GM21737 (cell line): ENCODE data around the gene DAPP1.
A peak's percentile ranks its signal among the peaks of the same experiment; 100 is the strongest.
"Not testable (repeated sequence)": the region's sequence is repeated elsewhere in the genome, so short reads cannot be mapped to it uniquely, and the experiment has no call there.

ENCODE experiments used
- ATAC-seq: cut with Tn5 transposase; IDR thresholded peaks from one replicate; pipeline ENCODE4 v1.9.1; 2021; ENCODE audit warnings: mild to moderate bottlenecking, moderate library complexity; ENCODE audit not compliant: unreplicated experiment

DAPP1 gene

DNA sequence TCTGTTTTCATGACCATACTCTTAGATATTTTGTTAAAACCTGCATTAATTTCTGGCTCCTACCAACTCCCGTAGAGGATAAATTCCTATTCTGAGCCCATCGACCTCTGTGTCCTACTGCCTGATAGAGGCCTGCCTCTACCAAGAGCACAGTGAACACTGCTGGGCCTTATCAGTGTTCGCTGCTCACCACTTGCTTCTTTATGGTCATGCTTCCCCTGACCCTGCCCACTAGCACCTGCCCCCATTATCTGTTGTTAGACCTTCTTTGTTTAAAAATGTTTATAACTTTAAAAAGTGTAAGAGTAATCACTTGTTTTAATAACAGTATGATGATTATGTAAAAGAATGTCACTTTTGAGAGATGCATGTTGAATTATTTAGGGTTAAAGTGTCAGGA is 6.1 kb downstream of the DAPP1 start:
- ATAC-seq, result no peak

DNA sequence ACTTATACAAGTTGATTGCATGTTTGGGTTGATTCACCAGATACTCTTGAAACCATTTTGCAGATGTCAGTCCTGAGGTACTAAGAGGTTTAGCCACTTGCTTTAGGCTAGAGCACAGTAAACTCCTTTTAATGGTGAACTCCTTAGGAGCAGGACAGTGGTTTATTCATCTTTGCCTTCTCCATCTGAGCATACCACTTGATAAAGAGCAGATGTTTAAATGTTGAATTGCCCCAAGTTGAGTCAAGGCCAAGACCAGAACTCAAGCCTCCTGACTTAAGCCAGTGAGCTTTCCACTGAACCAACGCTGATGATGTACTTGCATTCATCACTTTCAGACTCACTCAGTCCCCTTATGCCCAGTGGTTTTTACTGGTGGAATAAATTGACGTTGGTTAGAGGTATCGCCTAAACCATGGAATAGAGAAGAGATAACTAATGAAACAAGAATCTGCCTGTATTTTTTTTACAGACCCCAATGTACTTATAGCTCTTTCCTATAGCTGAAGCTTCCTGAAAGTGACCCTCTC is 7.5 kb downstream of the DAPP1 start:
- ATAC-seq, result no peak

DNA sequence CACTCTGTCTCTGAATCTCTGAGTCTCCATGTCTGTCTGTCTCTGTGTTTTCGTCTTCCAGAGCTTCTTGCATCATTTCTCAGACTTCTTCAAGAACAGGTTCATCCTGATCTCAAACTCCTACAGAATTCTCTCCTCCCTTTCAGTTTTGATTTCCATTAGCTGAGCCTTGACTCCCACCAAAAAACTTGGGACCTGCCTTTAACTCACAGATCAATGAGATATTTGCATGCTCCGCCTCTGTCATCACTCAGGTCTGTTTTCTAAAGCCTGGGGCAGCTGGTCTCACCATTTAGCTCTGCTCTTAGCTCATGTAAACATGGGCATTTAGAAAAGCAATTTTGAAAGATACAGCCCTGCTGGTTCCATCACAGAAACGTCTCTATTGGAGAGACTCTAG is 8.6 kb downstream of the DAPP1 start:
- no peak for ATAC-seq

DNA sequence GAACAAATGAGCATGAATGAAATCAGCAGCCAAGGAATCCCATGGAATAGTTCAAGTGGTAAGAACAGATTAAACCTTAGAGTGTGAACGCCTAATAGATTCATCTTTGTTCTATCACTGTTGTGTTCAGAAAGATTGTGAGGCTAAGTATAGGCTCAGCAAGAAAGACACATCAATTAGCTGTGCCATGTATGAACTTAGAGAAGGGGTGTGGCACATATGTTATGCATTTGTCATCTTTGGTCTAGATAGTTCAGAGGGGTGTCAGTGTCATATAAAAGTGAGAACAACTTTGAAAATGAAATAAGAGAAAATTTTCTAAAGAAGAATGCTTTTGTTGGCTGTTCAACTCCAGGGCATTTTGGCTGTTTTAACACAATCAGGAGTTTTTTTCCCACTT is 9.4 kb downstream of the DAPP1 start:
- ATAC-seq, result no peak

DNA sequence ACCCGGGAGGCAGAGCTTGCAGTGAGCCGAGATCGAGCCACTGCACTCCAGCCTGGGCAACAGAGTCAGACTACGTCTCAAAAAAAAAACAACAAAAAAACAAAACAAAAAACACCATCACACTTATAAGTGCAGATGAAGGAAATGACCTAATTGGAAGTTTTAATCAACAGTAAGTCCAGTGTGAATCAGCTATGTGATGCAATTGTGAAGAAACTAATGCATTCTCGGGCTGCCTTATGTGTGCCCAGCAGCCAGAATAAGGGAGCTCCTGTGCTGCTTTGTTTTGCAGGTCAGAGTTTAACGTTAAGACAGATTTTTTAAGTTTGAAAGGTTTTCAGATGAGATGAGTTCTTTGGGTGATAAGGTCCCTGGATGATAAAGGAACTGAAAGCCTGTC is 10.8 kb downstream of the DAPP1 start:
- no peak for ATAC-seq

DNA sequence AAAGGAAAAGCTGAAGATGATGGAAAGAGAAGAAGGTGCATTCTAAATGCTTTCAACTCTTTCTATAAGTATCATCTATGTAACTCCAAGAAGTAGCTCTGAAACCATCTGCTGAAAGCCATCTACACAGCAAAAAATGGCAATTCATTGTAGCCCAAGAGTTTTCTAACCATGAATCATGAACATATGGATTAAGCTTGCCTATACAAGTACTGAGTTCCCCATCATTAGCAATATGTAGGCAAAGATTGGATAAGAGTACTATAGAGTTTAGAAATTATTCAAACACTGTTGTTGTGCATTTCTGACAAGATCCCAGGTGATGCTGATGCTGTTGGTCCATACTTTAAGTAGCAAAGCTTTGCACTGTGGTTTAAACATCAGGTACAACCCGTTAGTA is 11.2 kb downstream of the DAPP1 start:
- no peak for ATAC-seq

DNA sequence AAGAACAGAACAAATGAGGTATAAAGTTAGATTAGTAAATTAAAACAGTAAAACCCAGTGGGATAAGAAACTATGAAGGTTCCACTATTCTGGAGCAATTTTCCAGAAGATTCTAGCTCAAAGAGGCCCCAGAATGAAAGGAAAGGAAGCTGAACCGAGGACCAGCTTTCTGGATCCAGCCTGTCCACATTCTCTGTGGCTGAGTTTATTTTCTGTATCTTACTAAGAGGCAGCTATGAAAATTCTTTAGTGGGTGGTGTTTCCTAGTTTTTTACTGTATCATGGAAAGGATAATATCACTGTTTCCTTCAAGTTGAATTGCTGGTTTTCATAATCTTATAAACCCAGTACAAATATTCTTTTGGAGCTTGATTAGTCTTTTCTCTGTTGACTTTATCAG is 11.8 kb downstream of the DAPP1 start:
- ATAC-seq, result no peak

DNA sequence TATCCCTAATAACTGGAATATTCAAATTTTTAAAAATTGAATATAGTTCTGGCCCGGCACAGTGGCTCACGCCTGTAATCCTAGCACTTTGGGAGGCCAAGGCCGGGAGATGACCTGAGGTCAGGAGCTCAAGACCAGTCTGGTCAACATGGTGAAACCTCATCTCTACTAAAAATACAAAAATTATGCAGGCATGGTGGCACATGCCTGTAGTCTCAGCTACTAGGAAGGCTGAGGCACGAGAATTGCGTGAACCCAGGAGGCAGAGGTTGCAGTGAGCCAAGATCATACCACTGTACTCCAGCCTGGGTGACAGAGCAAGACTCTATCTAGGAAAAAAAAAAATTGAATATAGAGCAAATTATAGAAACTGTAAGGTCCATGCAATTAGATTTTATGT is 13.4 kb downstream of the DAPP1 start:
- ATAC-seq, result not testable (repeated sequence)

DNA sequence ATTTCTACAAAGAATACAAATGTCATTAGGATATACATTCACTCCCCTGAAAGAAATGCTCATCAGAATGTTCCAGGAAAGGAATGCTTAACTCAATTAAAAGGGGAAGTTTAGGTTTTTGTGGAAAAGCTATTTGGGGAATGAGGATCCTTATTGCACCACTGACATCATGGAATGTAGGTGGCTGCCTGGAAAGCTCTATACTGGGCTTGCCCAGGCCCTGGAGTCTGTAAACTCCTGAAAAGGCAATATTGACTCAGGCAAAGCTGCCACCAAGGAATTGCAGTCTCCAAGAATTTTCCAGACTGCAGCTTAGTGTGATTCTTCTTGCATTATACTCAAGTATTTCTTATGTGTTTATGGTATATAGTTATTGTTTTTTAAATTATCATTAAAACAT is 15.7 kb downstream of the DAPP1 start:
- no peak for ATAC-seq

DNA sequence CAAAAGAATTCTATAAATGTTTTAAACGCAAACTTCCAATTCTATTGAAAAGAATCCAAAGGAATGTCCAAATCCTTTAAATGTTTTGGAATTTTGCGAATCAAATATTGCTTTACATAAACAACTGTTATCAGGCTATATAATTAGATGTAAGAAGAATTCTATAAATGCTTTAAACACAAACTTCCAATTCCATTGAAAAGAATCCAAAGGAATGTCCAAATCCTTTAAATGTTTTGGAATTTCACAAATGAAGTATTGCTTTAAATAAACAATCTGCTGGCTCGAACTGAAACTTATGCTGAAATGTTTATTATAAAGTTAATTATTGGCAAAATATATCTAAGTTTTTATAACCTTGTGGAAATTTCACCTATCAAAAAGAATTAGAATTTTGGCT is 16.1 kb downstream of the DAPP1 start:
- ATAC-seq, result no peak

DNA sequence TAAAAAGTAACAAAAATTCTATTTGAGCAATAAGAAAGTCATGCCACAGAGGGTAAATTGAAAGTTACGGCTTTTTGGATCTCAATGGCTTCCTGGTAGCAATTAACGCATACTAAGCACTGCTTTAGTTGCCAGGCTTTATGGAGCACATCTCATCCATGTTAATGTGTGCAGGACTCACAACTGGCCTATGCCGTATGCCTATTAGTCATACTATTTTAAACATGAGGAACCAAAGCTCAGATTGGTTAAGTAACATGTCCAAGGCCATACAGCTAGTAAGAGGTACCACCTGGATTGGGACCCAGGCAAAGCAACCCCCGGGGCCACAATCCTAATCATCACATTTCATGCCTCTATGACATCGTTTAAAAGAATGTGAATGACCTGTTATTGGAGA is 17.1 kb downstream of the DAPP1 start:
- no peak for ATAC-seq

DNA sequence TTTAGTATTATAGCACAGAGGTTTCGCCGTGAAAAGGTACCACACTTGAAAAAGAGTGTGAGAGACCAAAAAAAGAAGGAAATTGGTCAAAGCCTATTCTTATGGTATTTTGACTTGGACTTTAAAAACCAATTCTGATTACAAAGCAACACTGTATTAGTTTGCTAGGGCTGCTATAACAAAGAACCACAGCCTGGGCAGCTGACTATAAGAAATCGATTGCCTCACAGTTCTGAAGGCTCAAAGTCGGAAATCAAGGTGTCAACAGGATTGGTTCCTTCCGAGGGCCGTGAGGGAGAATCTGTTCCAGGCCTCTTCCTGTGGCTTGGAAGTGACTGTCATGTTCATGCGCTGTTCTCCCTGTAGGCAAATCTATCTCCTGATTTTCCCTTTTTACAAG is 17.9 kb downstream of the DAPP1 start:
- no peak for ATAC-seq

DNA sequence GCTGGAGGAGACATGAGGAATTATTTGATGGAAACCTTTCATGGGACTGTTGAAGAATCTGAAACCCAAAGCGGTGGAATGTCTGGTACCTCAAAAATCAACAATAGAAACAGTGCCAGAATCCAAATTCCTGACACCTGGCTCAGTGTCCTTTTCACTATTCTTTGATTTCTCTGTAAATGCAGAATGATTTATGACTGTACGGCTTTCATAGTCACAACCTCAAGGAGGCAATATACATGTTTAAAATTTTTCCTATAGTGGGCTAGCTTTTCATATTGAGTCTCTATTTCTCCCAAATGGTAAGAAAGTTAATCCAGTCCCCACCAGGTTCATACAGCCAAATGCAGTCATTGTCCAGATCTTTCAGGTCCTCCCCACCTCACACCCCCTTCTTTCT is 19.3 kb downstream of the DAPP1 start:
- no peak for ATAC-seq

DNA sequence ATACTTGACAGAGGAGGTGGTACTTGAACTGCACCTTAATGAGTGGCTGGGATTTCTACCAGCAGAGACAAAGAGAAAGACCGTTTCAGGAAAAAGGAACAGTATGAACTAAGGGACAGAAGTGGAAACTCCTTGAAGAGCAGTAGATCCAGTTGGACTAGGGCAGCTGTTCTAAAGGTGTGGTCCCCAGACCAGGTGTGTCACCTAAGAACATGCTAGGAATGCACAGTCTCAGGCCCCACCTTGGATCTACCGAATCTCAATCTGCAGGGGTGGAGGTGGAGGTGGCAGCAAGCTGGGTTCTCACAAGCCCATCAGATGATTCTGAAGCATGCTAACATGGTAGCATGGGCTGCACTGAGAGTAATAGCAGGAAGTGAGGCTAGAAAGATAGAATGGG is 22.3 kb downstream of the DAPP1 start:
- ATAC-seq, result no peak

DNA sequence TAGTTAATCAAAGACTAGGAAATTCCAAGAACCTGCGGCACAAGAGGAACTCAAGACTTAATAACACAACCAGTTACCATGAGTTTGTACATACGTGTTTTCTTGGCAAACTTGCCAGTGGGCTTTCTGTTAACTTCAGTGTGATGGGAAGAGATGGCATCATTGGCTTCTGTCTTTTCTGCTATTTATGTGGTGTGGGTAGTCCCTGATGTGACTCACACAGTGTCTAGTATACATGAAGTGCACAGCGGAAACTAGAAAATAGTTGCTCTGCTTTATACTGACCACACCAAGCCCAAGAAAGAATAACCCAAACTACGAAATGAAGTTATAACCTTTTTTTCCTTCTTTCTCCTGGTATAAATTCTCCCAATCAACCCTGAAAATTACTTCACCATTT is 24.5 kb downstream of the DAPP1 start:
- no peak for ATAC-seq

DNA sequence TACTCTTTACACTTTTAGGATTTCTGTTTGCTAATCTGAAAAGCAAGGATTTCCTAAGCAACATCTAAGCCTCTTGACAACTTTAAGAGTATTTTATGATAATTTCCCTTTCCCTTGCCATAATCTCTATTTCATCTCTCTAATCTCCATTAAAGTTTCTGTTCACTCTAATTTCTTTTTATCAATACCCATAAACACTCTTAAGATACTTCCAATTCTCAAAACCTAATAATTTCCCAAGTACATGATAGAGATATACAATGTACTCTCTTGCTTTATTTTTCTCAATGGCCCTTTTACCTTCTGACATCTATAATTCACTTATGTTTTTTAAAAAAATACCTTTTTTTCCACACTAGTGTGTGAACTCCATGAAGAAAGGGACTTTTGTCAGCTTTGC is 26.8 kb downstream of the DAPP1 start:
- ATAC-seq, result no peak

DNA sequence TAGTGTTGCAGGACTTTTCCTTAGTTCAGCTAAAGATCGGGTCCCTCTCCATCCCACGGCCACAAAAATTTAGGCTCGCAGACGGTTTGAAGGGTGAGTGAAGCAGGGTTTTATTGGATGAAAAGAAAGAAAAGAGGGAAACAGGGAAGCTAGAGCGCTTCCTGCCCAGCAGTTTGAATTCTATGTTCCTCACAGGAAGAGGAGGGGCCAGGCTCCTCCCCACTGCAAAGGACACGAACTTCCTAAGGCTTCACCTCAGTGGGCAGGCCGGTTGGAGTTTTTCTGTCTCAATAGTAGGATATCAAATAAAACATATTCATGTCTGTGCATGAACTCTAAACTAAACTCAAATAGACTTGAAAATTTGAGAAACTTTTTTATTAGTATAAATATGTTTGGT is 27.4 kb downstream of the DAPP1 start:
- no peak for ATAC-seq

DNA sequence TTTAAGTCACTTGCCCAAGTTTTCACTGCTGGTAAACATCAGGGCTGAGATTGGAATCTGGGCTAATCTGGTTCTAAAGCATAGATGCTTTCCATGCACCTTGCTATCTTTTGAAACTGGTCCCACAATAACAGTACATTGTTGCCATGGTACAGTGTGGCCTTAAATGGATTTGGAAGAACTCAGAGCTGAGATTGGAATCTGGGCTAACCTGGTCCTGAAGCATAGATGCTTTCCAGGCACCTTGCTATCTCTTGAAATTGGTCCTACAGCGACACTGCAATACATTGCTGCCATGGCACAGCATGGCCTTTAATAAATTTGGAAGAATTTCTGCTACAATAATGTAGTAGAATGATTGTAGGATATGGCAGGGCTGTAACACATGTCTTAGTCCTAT is 28.6 kb downstream of the DAPP1 start:
- no peak for ATAC-seq

DNA sequence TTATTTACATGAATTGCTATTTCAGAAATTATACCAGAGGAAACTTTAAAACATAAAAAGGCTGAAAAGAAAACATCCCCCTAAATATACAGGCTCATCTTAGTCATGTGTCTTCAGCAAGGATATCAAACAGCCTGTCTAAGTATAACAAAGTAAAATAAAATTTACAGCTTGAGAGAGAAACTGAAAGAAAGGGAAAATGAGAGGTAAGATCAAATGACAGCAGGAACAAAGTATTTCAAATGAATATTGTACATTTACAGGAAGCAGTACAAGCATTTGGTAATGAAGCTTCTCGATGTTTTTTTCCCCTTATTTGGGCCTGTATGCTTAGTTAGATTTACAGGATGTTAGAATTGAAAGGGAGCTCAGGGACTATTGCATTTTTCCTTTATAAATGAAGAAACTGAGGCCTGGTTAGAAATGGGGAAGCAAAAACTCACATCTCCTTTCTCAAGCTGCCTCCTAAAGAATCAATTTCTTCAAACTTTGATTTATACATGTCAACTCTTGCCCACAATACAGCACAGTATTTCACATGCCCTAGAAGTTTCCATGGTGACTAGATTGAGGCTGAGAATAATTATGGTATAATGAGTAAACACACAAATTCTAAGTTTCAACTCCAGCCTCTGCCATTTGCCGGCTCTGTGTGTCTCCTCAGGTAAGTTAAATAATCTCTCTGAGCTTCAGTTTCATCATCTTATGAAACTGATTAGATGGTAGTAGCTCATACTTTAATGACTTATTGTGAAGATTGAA is 29.3 kb downstream of the DAPP1 start:
- no peak for ATAC-seq

DNA sequence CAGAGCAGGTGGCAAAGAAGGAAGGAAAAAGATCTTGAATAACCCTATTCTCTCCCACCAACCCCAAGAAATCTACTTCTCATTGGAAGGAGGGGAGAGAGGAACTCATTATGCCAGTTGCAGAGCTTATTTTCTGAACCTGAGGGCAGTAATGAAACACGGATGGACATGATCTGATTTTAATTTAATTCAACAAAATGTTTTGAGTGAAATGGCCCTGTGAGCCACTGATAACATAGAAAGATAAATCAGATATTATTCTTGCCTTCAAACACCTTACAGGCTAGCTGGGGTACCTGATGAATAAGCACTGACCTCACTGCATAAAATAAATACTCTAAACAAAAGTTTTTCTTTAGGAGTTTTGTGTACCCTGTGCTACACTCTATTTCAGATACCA is 30.3 kb downstream of the DAPP1 start:
- ATAC-seq, result no peak

DNA sequence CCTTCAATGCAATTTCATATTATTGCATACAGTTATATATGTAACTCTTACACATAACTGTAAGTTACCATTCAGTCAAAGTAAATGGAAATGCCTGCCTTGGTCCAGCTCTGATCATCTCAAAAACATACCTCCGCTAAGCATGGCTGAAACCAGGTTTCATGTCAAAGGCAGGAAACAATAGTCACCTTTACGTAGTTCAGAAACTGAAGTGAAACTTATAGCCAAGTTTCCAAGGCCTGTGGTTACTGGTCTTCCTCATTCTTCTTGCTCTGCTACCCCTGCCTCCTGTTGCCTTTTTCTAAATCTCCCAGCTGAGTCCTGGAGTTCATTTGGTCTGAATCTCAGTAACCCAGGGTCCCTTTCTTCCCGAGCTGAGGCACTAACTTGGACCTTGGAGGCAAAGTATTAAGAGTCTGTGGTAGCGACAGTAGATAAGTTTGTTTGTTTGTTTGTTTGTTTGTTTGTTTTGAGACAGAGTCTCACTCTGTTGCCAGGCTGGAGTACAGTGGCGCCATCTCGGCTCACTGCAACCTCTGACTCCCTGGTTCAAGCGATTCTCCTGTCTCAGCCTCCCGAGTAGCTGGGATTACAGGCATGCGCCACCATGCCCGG is 30.8 kb downstream of the DAPP1 start:
- ATAC-seq, result peak; percentile 67

DNA sequence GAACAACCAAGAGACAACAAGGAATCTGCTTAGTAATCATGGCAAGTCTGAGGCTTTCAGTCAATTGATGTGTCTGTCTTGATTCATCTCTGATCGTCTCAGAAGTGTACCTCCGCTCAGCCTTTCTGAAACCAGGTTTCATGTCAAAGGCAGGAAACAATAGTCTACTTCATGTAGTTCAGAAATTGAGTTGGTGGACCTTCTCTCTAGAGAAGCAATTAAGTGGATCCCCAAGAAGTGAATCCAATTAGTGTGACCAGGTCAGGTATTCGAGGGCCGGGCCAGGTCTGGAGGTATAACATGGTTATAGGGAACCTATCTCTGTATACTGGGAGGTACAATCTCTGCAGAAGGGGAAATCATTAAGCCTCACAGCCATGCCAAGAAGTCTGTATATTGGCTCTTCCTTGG is 32.0 kb downstream of the DAPP1 start:
- ATAC-seq, result no peak
